Activated naive CD4-positive, alpha-beta T cell treated with anti-CD3 and anti-CD28 coated beads, Interleukin-2, amount 50 U/mL, for 16 hours (primary cell): ENCODE measurements around the gene CD63.
A peak's percentile ranks its signal among the peaks of the same experiment; 100 is the strongest.

Experiments used
- DNase-seq: peaks from one replicate; pipeline ENCODE4 v3.0.0-alpha.2; 2020

Gene CD63

GRCh38 chr12:55720071-55720564 lies 8.7 kb downstream of the CD63 start, which contains the start of gene RDH5:
RDH5 (plus strand) TSS chr12:55720393; CDS start chr12:55721185, 792 bp downstream.
- DNase-seq: no peak

- no peak for DNase-seq
Measured at GRCh38 chr12:55719371-55719770, 9.4 kb downstream of the CD63 start.

GRCh38 chr12:55718624-55719275 lies 10.1 kb downstream of the CD63 start:
- DNase-seq: no peak

DNA sequence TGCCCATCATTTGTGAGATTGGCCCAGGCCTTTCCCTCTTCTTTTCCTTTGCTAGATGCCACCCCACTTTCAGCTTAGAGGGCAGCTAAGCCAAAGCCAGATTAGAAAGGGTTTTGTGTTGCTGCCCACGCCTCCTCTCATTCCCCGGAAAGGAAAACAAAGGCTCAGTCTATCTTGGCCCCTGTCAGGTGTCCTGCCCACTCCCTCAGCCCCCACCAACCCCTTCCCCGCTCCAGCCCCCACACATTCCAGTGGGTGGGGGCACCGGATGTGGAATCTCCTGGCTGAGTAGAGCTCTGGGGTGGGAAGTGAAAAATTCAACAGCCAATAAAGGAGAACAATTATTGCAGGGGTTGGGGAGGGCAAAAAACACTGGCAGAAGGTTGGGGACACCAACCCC lies 10.8 kb downstream of the CD63 start:
- no peak for DNase-seq

DNA sequence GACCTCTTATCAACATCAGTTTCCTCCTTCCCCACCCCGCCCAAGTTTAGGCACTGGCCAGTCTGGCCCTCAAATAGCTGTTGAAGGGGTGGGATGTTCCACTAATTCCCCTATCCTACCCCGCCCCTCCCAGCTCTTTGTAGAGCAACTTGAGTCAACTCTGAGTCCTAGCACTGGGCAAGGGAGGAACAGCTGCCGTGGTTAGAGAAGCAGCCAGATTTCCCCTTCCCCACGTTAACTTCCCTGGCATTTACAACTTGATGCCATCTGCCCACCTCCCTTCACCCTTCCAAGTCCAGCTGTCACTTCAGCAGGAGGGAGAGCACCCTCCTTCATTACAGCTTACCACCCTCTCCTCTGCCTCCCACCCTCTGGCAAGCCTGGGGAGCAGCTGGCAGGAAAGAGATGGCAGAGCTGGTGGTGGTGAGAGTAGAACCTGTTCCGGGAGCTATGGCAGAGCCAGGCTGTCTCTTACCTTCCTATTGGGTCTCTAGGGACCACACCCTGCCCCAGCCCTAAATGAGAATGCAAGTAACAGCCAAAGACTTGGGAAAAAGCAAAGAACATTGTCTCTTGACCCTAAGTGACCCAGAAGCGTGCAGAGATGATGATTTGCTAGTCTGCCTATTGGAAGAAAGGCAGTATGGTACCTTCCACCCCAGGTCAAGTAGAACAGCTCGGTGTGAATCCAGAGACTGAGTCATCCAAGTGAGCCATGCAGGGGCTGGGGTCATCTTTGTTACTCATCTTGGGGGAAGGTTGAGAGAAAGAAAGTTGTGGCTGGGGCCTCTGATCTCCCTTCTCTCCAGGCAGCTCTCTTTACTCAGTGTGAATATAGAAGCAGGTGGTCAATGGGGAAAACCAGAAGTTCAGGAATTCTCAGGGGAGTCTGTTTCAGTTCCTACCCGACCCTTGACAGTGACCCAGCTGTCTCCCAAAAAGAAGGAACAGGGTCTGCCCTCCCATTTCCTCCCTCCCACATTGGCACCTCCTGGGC lies 11.5 kb downstream of the CD63 start:
- no peak for DNase-seq

- no peak for DNase-seq
Measured at GRCh38 chr12:55716582-55716957, 12.2 kb downstream of the CD63 start.

- DNase-seq: peak; percentile 94
Measured at GRCh38 chr12:55715833-55716581, 12.8 kb downstream of the CD63 start, which contains the start of gene BLOC1S1. BLOC1S1 (plus strand) TSS chr12:55716046; CDS start chr12:55716052, 6 bp downstream.

GRCh38 chr12:55715169-55715764 lies 13.5 kb downstream of the CD63 start:
- no peak for DNase-seq

DNA sequence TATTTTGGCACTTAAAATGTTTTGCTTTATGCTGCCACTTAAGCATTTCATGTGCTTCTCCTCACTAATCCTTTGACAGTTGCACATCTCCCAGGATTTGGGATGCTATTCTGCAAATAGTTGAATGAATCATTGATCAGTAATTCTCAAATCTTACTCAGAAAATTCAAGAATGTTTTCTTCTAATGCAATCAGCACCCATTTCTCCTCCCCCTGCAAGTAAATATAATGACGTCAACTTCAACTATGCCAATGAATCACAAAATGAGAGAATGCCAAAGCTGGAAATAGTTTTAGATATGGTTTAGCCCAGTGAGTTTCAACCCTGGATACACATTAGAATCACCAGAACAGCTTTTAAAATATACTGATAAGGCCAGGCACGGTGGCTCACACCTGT lies 15.1 kb downstream of the CD63 start:
- DNase-seq: no peak

GRCh38 chr12:55712700-55713415 lies 16.0 kb downstream of the CD63 start:
- no peak for DNase-seq

- no peak for DNase-seq
Measured at GRCh38 chr12:55711786-55712553, 16.8 kb downstream of the CD63 start.

GRCh38 chr12:55708695-55709233 lies 20.0 kb downstream of the CD63 start:
- no peak for DNase-seq

- peak; percentile 68 for DNase-seq
Measured at GRCh38 chr12:55707841-55708694, 20.7 kb downstream of the CD63 start, which contains the start of gene ITGA7. ITGA7 (minus strand) TSS chr12:55707904; CDS start chr12:55707682, 222 bp downstream.

GRCh38 chr12:55707219-55707671 lies 21.6 kb downstream of the CD63 start:
- DNase-seq: no peak

- DNase-seq: no peak
Measured at GRCh38 chr12:55706568-55707218, 22.1 kb downstream of the CD63 start.

- no peak for DNase-seq
Measured at GRCh38 chr12:55705782-55706402, 22.9 kb downstream of the CD63 start.

DNA sequence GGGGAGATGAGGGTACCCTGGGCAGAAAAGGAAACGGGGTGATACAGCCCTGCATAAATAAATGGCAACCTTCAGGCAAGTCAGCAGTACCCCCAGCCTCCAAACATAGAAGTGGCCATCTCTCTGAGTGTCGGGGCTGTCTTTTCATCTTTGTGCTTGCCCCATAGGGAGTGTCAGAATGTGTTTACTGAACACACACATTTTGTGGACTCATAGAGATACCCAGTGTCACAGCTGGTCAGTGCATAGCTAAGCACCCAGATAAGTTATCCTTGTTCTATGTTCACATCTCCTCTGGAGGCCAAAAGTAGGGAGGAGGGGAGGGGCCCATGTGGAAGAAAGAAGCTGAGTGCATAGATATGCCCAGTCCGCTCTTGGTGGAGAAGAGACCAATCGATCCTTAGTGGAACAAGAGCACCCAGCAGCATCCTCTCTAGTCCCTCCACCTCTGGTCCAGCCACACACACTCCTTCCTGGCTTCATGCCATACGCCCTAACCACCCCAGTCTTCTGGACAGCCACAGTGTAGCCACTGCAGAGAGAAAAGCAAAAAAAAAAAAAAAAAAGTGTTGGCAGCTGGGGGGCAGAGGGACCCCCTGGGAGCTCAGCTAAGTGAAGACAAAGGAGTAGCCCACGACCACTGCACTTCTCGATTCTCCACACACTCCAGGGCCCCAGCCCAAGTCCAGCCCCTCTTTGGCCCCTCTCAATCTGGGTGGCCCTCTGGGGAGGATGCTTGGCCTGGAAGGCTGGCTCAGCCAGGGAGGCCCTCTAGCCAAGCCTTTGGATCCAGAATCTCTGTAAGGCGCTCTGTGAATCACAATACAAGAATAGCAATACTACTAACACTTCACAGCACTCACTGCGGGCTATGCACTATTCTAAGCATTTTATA lies 23.7 kb downstream of the CD63 start:
- DNase-seq: no peak
